ENCODE measurements around the gene PRR20B. TPM values are rescaled to one million over a fixed set of nuclear protein-coding genes. Genes with fewer than 3 reads are reported as not detected.
"Not testable (repeated sequence)": the region's sequence is repeated elsewhere in the genome, so short reads cannot be mapped to it uniquely, and the experiment has no call there.

Gene PRR20B
- polyA plus RNA-seq (2013, experiment 1 of 2): not detected
- not detected for polyA plus RNA-seq (2013, experiment 2 of 2)

- not testable (repeated sequence) for H3K4me3 ChIP-seq (ENCODE audit: extremely low read depth, insufficient read depth, low read length, poor library complexity, severe bottlenecking); H3K9me3 ChIP-seq (ENCODE audit: control insufficient read depth, low read length); H3K27ac ChIP-seq (ENCODE audit: low read depth, low read length, severe bottlenecking); H3K36me3 ChIP-seq (ENCODE audit: control insufficient read depth, insufficient read depth, low read length); H3K4me1 ChIP-seq (ENCODE audit: control insufficient read depth, insufficient read depth, low read length, poor library complexity, severe bottlenecking)
- WGBS, 2 experiments (ENCODE audit: insufficient coverage in 2 of 2): no CpG with 5 or more reads among the region's 22 CpGs
Observed at GRCh38 chr13:57147188-57147587, at the start of gene PRR20B. TSS of gene PRR20B (plus strand) at chr13:57147488. CDS start at chr13:57147875, 387 bp downstream.

DNA sequence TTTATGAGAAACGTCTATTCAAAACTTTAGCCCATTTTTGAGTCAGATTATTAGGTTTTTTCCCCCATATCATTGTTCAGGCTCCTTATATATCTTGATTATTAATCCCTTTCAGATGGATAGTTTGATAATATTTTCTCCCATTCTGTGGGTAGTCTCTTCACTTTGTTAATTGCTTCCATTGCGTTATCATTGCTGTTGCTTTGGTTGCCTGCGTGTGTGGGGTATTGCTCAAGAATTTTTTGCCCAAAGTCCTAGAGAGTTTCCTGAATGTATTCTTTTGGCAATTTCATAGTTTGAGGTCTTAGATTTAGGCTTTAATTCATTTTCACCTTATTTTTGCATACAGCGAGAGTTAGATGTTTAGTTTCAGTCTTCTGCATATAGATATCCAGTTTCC lies 32.3 kb upstream of the PRR20B start:
- H3K27ac ChIP-seq (ENCODE audit: low read depth, low read length, severe bottlenecking): no peak overlapping the region
- no peaks in the 10 kb centered on the region for H3K36me3 ChIP-seq (ENCODE audit: control insufficient read depth, insufficient read depth, low read length)
- no peak overlapping the region for H3K4me3 ChIP-seq (ENCODE audit: extremely low read depth, insufficient read depth, low read length, poor library complexity, severe bottlenecking)
- H3K4me1 ChIP-seq (ENCODE audit: control insufficient read depth, insufficient read depth, low read length, poor library complexity, severe bottlenecking): no peaks in the 10 kb centered on the region
- H3K9me3 ChIP-seq (ENCODE audit: control insufficient read depth, low read length): no peaks in the 10 kb centered on the region
- no CpG with 5 or more reads among the region's 4 CpGs for WGBS, 2 experiments (ENCODE audit: insufficient coverage in 2 of 2)

DNA sequence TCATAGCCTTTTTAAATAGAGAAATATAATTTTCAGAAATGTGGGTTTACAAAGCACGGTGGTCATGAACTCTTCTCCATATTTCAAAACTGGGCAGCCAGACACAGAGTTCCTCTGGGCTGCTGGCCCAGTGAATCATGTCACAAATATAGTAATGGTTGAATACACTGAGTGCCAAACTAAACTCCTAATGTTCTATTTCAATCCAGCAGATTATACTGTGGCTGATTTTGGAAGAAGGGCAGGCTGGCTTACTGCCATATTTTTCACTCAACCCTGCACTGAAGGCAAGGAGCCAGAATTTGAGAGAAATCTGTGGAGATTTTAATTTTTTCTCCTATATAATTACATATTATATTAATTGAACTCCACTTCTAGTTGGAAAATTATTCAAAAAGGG lies 23.6 kb upstream of the PRR20B start:
- Histone ChIP-seq H3K4me3 (ENCODE audit: extremely low read depth, insufficient read depth, low read length, poor library complexity, severe bottlenecking) (no peak overlapping the region), H3K36me3 (ENCODE audit: control insufficient read depth, insufficient read depth, low read length) (no peaks in the 10 kb centered on the region), H3K9me3 (ENCODE audit: control insufficient read depth, low read length) (no peaks in the 10 kb centered on the region), H3K4me1 (ENCODE audit: control insufficient read depth, insufficient read depth, low read length, poor library complexity, severe bottlenecking) (no peaks in the 10 kb centered on the region), H3K27ac (ENCODE audit: low read depth, low read length, severe bottlenecking) (no peak overlapping the region)
- no CpG with 5 or more reads among the region's 1 CpG for WGBS, 2 experiments (ENCODE audit: insufficient coverage in 2 of 2)

DNA sequence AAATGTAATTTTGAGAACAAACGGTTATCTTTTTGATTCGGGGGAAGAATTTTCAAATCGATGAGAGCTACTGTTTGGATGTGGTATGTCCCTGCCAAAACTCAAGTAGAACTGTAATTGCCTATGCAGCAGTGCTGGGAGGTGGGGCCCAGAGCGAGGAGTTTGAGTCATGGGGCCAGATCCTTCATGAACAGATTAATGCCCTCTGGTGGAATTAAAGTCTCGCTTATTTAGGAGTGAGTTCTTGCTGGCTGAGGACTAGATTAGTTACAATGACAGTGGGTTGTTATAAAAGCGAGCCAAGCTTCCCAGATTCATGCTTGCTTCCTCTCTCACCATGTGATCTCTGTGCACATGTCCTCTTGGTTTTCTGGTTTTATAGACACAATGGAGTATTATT lies 18.4 kb upstream of the PRR20B start:
- WGBS, 2 experiments (ENCODE audit: insufficient coverage in 2 of 2): 83 to 93% methylated on average over 2 to 5 of the region's 6 CpGs
- H3K27ac ChIP-seq (ENCODE audit: low read depth, low read length, severe bottlenecking): no peak overlapping the region
- no peak overlapping the region for H3K4me3 ChIP-seq (ENCODE audit: extremely low read depth, insufficient read depth, low read length, poor library complexity, severe bottlenecking)

DNA sequence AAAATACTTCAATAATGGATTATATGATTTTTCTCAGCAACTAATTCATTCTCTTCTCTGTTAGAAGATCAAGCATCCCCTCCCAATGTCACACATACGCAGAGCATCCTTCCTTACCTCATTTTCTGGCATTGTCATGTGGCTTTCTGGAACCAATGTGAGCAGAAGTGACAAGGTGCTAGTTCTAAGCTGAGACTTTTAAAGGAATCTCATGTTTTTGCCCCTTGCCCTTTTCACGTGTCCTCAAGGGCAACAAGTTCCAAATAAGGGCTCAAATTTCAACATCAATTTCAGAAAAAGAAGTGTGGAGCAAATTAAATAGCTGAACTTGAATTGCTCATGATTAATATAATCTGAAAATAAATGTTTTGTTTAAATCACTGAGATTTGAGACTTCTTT lies 11.2 kb upstream of the PRR20B start:
- Histone ChIP-seq H3K4me3 (ENCODE audit: extremely low read depth, insufficient read depth, low read length, poor library complexity, severe bottlenecking) (no peak overlapping the region), H3K36me3 (ENCODE audit: control insufficient read depth, insufficient read depth, low read length) (no peaks in the 10 kb centered on the region), H3K27ac (ENCODE audit: low read depth, low read length, severe bottlenecking) (no peak overlapping the region), H3K9me3 (ENCODE audit: control insufficient read depth, low read length) (no peaks in the 10 kb centered on the region), H3K4me1 (ENCODE audit: control insufficient read depth, insufficient read depth, low read length, poor library complexity, severe bottlenecking) (no peaks in the 10 kb centered on the region)
- 60 to 67% methylated on average over 1 of the region's 2 CpGs for WGBS, 2 experiments (ENCODE audit: insufficient coverage in 2 of 2)

More for the DNA sequence above, 18.4 kb upstream of the PRR20B start:
- H3K4me1 ChIP-seq (ENCODE audit: control insufficient read depth, insufficient read depth, low read length, poor library complexity, severe bottlenecking): no peaks in the 10 kb centered on the region
- H3K9me3 ChIP-seq (ENCODE audit: control insufficient read depth, low read length): no peaks in the 10 kb centered on the region
- H3K36me3 ChIP-seq (ENCODE audit: control insufficient read depth, insufficient read depth, low read length): no peaks in the 10 kb centered on the region

DNA sequence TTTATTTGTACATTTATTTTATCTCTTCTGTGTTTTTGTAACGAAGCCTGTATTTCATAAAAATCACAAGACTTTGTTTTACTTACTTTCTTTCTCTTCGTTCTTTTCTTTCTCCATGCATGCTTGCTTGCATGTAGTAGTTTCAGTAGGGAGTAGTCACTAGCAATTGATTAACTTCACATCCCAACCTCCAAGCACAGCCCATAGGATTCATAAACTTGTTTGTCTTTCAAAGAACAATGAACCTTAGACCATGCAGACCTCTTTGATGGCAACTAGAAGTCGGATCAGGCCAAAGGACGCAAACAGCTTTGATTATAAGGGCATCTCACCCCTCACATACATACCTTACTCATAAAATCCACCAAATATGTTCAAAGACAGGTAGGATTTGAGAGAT lies 9.7 kb upstream of the PRR20B start:
- Histone ChIP-seq H3K9me3 (ENCODE audit: control insufficient read depth, low read length) (no peaks in the 10 kb centered on the region), H3K4me3 (ENCODE audit: extremely low read depth, insufficient read depth, low read length, poor library complexity, severe bottlenecking) (no peak overlapping the region), H3K27ac (ENCODE audit: low read depth, low read length, severe bottlenecking) (no peak overlapping the region), H3K4me1 (ENCODE audit: control insufficient read depth, insufficient read depth, low read length, poor library complexity, severe bottlenecking) (no peaks in the 10 kb centered on the region), H3K36me3 (ENCODE audit: control insufficient read depth, insufficient read depth, low read length) (no peaks in the 10 kb centered on the region)
- 94% methylated on average over 2 of the region's 4 CpGs; no CpG with 5 or more reads in 1 of the 2 experiments for WGBS, 2 experiments (ENCODE audit: insufficient coverage in 2 of 2)

DNA sequence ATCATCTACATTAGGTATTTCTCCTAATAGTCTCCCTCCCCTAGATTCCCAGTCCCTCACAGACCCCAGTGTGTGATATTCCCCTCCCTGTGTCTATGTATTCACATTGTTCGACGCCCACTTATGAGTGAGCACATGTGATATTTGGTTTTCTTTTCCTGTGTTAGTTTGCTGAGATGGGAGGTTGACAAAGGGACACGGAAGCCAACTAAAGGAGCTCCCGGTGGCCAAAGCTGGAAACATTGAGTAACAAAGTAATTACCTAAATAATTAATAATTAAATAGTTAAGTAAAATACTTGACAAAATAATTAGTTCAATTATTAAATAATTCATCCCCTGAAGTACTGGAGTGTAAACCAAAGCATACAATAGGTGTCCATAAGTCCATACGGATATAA lies 8.3 kb upstream of the PRR20B start:
- H3K36me3 ChIP-seq (ENCODE audit: control insufficient read depth, insufficient read depth, low read length): no peaks in the 10 kb centered on the region
- no peak overlapping the region for H3K4me3 ChIP-seq (ENCODE audit: extremely low read depth, insufficient read depth, low read length, poor library complexity, severe bottlenecking)
- no peak overlapping the region for H3K27ac ChIP-seq (ENCODE audit: low read depth, low read length, severe bottlenecking)
- H3K9me3 ChIP-seq (ENCODE audit: control insufficient read depth, low read length): no peaks in the 10 kb centered on the region
- 100% methylated on average over 1 of the region's 5 CpGs; no CpG with 5 or more reads in 1 of the 2 experiments for WGBS, 2 experiments (ENCODE audit: insufficient coverage in 2 of 2)
- H3K4me1 ChIP-seq (ENCODE audit: control insufficient read depth, insufficient read depth, low read length, poor library complexity, severe bottlenecking): no peaks in the 10 kb centered on the region

DNA sequence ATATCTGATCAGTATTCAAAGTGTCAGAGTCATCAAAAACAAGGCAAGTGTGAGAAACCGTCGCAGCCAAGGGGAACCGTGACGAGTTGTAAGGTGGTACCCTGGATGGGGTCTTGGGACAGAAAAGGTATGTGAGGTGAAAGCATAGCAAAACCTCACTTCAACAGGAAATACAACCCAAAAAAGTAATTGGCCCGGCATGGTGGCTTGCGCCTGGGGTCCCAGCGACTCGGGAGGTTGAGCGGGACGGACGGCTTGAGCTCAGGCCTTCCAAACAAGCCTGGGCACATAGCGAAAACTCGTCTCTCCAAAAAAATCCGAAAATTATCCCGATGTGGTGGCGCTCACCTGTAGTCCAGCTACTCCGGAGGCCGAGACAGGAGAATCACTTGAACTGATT lies 7.5 kb upstream of the PRR20B start:
- not testable (repeated sequence) for H3K27ac ChIP-seq (ENCODE audit: low read depth, low read length, severe bottlenecking); H3K9me3 ChIP-seq (ENCODE audit: control insufficient read depth, low read length); H3K4me1 ChIP-seq (ENCODE audit: control insufficient read depth, insufficient read depth, low read length, poor library complexity, severe bottlenecking); H3K36me3 ChIP-seq (ENCODE audit: control insufficient read depth, insufficient read depth, low read length); H3K4me3 ChIP-seq (ENCODE audit: extremely low read depth, insufficient read depth, low read length, poor library complexity, severe bottlenecking)
- WGBS, 2 experiments (ENCODE audit: insufficient coverage in 2 of 2): no CpG with 5 or more reads among the region's 18 CpGs

DNA sequence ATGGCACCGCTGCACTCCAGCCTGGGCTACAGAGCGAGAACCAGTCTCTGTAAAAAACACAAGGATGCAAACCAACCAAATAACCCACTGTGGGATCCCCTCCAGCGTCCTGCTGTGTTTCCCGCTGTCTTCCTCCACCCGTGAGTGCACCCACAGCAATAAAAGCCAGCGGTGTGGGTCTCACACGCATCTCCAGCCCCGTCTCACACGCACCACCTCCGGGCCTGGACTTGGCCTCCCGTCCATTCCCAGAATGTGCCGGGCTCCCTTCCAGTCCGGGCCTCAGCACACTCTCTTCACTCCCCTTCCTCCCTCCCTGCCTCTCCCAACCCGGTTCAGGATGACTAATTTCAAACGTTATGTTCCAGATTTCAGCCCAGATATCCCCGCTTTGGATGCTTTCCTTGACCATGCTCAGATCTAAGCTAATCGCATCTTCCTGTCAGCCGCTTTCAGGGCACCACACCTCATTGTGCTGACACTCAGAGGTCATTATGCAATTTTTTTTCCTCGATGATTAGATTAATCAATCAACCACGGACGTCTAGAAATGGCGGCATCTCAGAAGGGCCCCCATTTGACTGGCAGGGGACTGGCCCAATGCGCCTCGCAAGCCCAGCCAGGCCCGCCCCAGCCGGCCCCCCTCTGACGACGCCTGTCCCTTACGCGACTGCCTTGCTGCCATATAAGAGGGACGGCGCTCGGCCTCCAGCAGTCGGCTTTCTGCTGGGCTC lies 6.9 kb upstream of the PRR20B start, which contains the start of gene PRR20A:
PRR20A (plus strand) TSS at position 684 of the 734 bp plus-strand sequence. CDS start 387 bp downstream, outside the sequence.
- not testable (repeated sequence) for H3K27ac ChIP-seq (ENCODE audit: low read depth, low read length, severe bottlenecking); H3K36me3 ChIP-seq (ENCODE audit: control insufficient read depth, insufficient read depth, low read length); H3K9me3 ChIP-seq (ENCODE audit: control insufficient read depth, low read length); H3K4me1 ChIP-seq (ENCODE audit: control insufficient read depth, insufficient read depth, low read length, poor library complexity, severe bottlenecking); H3K4me3 ChIP-seq (ENCODE audit: extremely low read depth, insufficient read depth, low read length, poor library complexity, severe bottlenecking)
- WGBS, 2 experiments (ENCODE audit: insufficient coverage in 2 of 2): 80% methylated on average over 1 of the region's 34 CpGs; no CpG with 5 or more reads in 1 of the 2 experiments

GRCh38 chr13:57148106-57148505 lies 818 bp downstream of the PRR20B start:
- H3K4me3 ChIP-seq (ENCODE audit: extremely low read depth, insufficient read depth, low read length, poor library complexity, severe bottlenecking); H3K36me3 ChIP-seq (ENCODE audit: control insufficient read depth, insufficient read depth, low read length); H3K4me1 ChIP-seq (ENCODE audit: control insufficient read depth, insufficient read depth, low read length, poor library complexity, severe bottlenecking); H3K27ac ChIP-seq (ENCODE audit: low read depth, low read length, severe bottlenecking); H3K9me3 ChIP-seq (ENCODE audit: control insufficient read depth, low read length): not testable (repeated sequence)
- 96 to 97% methylated on average over 5 of the region's 14 CpGs for WGBS, 2 experiments (ENCODE audit: insufficient coverage in 2 of 2)

DNA sequence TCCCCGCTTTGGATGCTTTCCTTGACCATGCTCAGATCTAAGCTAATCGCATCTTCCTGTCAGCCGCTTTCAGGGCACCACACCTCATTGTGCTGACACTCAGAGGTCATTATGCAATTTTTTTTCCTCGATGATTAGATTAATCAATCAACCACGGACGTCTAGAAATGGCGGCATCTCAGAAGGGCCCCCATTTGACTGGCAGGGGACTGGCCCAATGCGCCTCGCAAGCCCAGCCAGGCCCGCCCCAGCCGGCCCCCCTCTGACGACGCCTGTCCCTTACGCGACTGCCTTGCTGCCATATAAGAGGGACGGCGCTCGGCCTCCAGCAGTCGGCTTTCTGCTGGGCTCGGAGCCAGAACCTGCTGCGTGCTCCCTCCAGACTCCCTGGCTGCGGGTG lies 6.5 kb downstream of the PRR20B start, which contains the start of gene PRR20C:
PRR20C (plus strand) TSS at position 301 of the 400 bp plus-strand sequence. CDS start 387 bp downstream, outside the sequence.
- not testable (repeated sequence) for H3K4me3 ChIP-seq (ENCODE audit: extremely low read depth, insufficient read depth, low read length, poor library complexity, severe bottlenecking); H3K27ac ChIP-seq (ENCODE audit: low read depth, low read length, severe bottlenecking); H3K9me3 ChIP-seq (ENCODE audit: control insufficient read depth, low read length); H3K4me1 ChIP-seq (ENCODE audit: control insufficient read depth, insufficient read depth, low read length, poor library complexity, severe bottlenecking); H3K36me3 ChIP-seq (ENCODE audit: control insufficient read depth, insufficient read depth, low read length)
- no CpG with 5 or more reads among the region's 22 CpGs for WGBS, 2 experiments (ENCODE audit: insufficient coverage in 2 of 2)
